PC-9 (cell line): ENCODE measurements around the gene ADGRL3. TPM values are rescaled to one million over a fixed set of nuclear protein-coding genes. Genes with fewer than 3 reads are reported as not detected.

Source experiments
- BruUV-seq: library from RNA; stranded (reverse); fragments of 400-500 nt; replicated peaks from 2 replicates; lab custom pipeline; 2021; lab: Mats Ljungman, UMichigan
- CTCF ChIA-PET: fragments of 300-600 bp; sonication (Branson Sonifier 250); formaldehyde crosslinking; loops from one replicate; lab custom pipeline; 2022; ENCODE audit warnings: antibody characterized with exemption; lab: Charles Lee
- POLR2A ChIA-PET: fragments of 300-600 bp; sonication (Branson Sonifier 250); formaldehyde crosslinking; loops from one replicate; lab custom pipeline; 2022; ENCODE audit warnings: antibody characterized with exemption; ENCODE audit not compliant: unreplicated experiment; lab: Charles Lee
- DNase-seq, 2 experiments: peaks; one replicate each; pipeline versions ENCODE4 v3.0.0 to v3.0.0-alpha.2; 2015 to 2022; ENCODE audit warnings: mixed read lengths in 1 of 2
- H2AFZ ChIP-seq: fragments of 200-600 bp; sonication (generic); 2 replicates; pipeline ENCODE4 v1.8.1; 2017; ENCODE audit warnings: antibody characterized with exemption
- H3F3A ChIP-seq: fragments of 200-600 bp; sonication (generic); 2 replicates; pipeline ENCODE4 v1.8.1; 2017; ENCODE audit warnings: antibody characterized with exemption, mild to moderate bottlenecking, low read depth; ENCODE audit not compliant: insufficient read depth
- H3K27ac ChIP-seq: fragments of 200-600 bp; sonication (generic); 2 replicates; pipeline ENCODE4 v1.6.1; 2016; ENCODE audit warnings: mixed run types
- H3K27me3 ChIP-seq: fragments of 200-600 bp; sonication (generic); 2 replicates; pipeline ENCODE4 v1.6.1; 2016; ENCODE audit warnings: low read depth, mixed run types; ENCODE audit not compliant: insufficient read depth
- H3K36me3 ChIP-seq: fragments of 200-600 bp; sonication (generic); 2 replicates; pipeline ENCODE4 v1.6.1; 2016; ENCODE audit warnings: low read depth, mixed run types
- H3K4me1 ChIP-seq: fragments of 200-600 bp; sonication (generic); replicated peaks from 2 replicates; pipeline ENCODE4 v1.6.1; 2016; ENCODE audit warnings: mixed run types; ENCODE audit not compliant: insufficient read depth
- H3K4me2 ChIP-seq: fragments of 200-600 bp; sonication (generic); 2 replicates; pipeline ENCODE4 v1.6.1; 2017; ENCODE audit warnings: mixed run types
- H3K4me3 ChIP-seq: fragments of 200-600 bp; sonication (generic); 2 replicates; pipeline ENCODE4 v1.6.1; 2016; ENCODE audit warnings: mixed run types
- H3K79me2 ChIP-seq: fragments of 200-600 bp; sonication (generic); 2 replicates; pipeline ENCODE4 v1.6.1; 2017; ENCODE audit warnings: low read depth, mixed run types
- H3K9me2 ChIP-seq: fragments of 200-600 bp; sonication (generic); 2 replicates; pipeline ENCODE4 v1.8.1; 2017; ENCODE audit warnings: mild to moderate bottlenecking; ENCODE audit not compliant: insufficient read depth
- H3K9me3 ChIP-seq: fragments of 200-600 bp; sonication (generic); 2 replicates; pipeline ENCODE4 v1.8.1; 2016; ENCODE audit warnings: low read depth; ENCODE audit not compliant: insufficient read depth
- H4K20me1 ChIP-seq: fragments of 200-600 bp; sonication (generic); 2 replicates; pipeline ENCODE4 v1.8.1; 2017; ENCODE audit not compliant: insufficient read depth
- CTCF ChIP-seq: fragments of 200-600 bp; sonication (generic); conservative IDR thresholded peaks from 2 replicates; pipeline ENCODE4 v1.6.1; 2017; ENCODE audit warnings: mixed run types, antibody characterized with exemption, mild to moderate bottlenecking, moderate library complexity
- EZH2 ChIP-seq: fragments of 200-600 bp; sonication (generic); IDR thresholded peaks from 2 replicates; pipeline ENCODE4 v1.8.0; 2017; ENCODE audit warnings: antibody characterized with exemption, low read depth
- intact Hi-C: fragments of 100-400 bp; cut with micrococcal nuclease; formaldehyde crosslinking; loops from one replicate; pipeline ENCODE4 v1.10.0; 2022; ENCODE audit not compliant: unreplicated experiment
- total RNA-seq: library from RNA; stranded (reverse); gene quantifications from 2 replicates; pipeline ENCODE4 v1.2.3, GENCODE V29; 2021

Gene ADGRL3
- total RNA-seq, 1 experiment from 2014 or later, result 1.6 TPM

GRCh38 chr4:61540944-61541343 is 340.8 kb downstream of the ADGRL3 start:
- H4K20me1 ChIP-seq, result no peaks in the 10 kb centered on the region
- intact Hi-C loops, result no loop called here
- POLR2A ChIA-PET, result no interaction called here

GRCh38 chr4:61541459-61541858 is 341.3 kb downstream of the ADGRL3 start:
- DNase-seq, result no peak
- Histone ChIP-seq H3F3A (no peaks in the 10 kb centered on the region), H3K4me2 (no peak overlapping the region), H3K27ac (no peak overlapping the region), H4K20me1 (no peaks in the 10 kb centered on the region), H3K79me2 (no peaks in the 10 kb centered on the region), H3K27me3 (no peaks in the 10 kb centered on the region), H3K4me3 (no peak overlapping the region), H3K9me2 (no peaks in the 10 kb centered on the region), H2AFZ (no peak overlapping the region), H3K4me1 (no peaks in the 10 kb centered on the region), H3K9me3 (no peaks in the 10 kb centered on the region), H3K36me3 (no peaks in the 10 kb centered on the region)
- TF ChIP-seq EZH2, result no peak
- TF ChIP-seq CTCF, result no peak
- POLR2A ChIA-PET, result no interaction called here
- intact Hi-C loops, result no loop called here
- CTCF ChIA-PET, result no interaction called here
- no TSS peak for BruUV-seq

More at GRCh38 chr4:61540944-61541343, 340.8 kb downstream of the ADGRL3 start:
- Histone ChIP-seq H3K27me3 (no peaks in the 10 kb centered on the region), H3F3A (no peaks in the 10 kb centered on the region), H3K79me2 (no peaks in the 10 kb centered on the region), H2AFZ (no peak overlapping the region), H3K27ac (no peak overlapping the region), H3K4me1 (no peaks in the 10 kb centered on the region), H3K36me3 (no peaks in the 10 kb centered on the region), H3K9me2 (no peaks in the 10 kb centered on the region), H3K4me3 (no peak overlapping the region), H3K9me3 (no peaks in the 10 kb centered on the region), H3K4me2 (no peak overlapping the region)
- TF ChIP-seq EZH2 (no peak), CTCF (no peak)
- CTCF ChIA-PET, result no interaction called here
- BruUV-seq, result no TSS peak
- DNase-seq, result no peak

- no peak for TF ChIP-seq CTCF
- Histone ChIP-seq H3K4me2 (no peak overlapping the region), H2AFZ (no peak overlapping the region), H3K27ac (no peak overlapping the region), H3K9me2 (no peaks in the 10 kb centered on the region), H4K20me1 (no peaks in the 10 kb centered on the region), H3K79me2 (no peaks in the 10 kb centered on the region), H3K36me3 (no peaks in the 10 kb centered on the region), H3K4me3 (no peak overlapping the region), H3K9me3 (no peaks in the 10 kb centered on the region), H3K27me3 (no peaks in the 10 kb centered on the region), H3K4me1 (no peaks in the 10 kb centered on the region), H3F3A (no peaks in the 10 kb centered on the region)
- CTCF ChIA-PET, result no interaction called here
- peak in 1 of 2 experiments; percentile 35 for DNase-seq
- POLR2A ChIA-PET, result no interaction called here
- BruUV-seq, result no TSS peak
- intact Hi-C loops, result no loop called here
Observed at GRCh38 chr4:61543976-61544375, 343.9 kb downstream of the ADGRL3 start.
